ENCODE results near the gene PLXNA4.
A peak's percentile ranks its signal among the peaks of the same experiment; 100 is the strongest.

Gene PLXNA4

DNA sequence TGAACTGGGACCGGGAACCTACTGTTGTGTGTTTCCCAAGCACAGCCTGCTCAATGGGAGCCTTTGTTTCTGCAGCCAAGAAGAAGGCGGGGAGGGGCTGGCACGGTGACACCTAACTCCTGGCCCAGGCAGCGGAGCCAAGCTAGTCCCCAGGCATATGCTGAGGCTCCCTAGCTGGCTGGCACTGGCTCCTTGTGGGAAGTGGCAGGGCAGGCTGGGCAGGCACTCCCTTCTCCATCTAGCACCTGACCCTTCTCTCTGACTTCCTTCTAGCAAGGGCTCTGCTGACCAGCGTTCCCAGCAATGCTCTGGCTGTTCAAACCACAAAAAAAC lies 325.0 kb downstream of the PLXNA4 start:
- DNase-seq = peak; percentile 63

DNA sequence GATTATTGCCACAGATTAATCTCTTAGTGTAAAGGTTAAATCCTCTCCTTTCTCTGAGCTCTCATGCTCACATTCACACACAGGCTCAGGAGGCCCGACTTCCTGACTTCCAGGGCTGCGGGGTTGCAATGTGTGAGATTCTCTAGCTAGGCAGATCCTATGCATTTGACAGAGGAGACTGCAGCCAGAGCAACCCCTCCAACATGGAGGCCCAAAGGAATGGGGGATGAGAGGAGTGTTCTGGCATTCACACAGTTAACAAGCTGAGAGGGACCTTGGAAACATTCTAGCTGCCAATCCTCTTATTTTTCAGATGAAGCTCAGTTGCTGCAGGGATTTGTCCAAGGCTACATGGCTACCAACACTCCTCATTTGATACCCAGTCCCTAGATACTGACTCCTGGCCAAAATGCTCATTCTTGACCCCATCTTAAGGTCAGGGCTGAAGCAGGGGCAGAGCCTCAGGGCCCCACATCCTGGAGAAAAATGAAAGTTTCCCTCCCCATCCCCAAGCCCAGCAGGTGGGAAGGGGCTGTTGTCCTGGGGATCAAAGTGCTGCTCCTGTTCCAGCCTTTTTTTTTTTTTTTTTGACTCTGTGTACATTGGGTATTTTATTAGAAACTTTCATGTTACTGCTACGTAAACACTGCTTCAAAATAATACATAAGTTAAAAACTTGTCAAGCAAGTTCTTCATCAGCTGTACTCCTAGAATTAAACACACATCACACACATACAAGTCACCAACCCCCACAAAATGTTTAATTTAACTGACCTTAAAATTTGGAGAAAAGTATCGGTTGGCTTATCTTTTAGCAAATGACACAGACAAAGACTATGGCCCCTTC lies 325.6 kb downstream of the PLXNA4 start:
- DNase-seq = no peak

DNA sequence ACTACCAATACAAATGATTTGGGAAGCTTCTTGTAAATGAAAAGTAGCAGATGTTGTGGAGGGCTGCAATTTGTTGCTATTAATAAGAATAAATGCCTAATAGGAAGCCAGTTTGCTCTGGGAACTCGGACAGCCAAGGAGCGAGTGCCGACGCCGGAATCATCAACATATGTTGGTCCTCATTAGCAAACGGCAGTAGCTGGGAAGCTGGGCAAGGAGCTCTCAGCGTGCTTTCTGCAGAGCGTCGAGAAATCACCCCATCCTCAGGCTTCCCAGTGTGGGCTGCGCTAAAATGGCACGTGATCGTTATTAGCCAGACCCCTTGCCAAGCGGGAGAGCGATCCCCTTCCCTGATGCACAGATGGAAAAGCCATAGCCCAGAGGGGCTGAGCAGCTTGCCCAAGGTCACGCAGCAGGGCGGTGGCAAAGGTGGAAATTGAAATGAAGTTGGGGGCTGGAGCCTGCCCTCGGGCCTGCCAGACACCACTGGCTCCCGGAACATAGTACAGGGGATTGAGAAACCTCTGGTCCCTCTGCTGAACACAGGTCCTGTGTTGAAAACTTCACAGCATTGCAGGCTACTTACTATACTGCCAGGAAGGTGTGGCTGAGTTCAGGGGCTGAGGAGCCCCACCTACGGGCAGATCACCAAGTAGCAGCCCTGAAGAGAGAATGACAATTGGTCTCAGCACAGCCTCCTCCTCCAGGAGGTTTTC lies 326.9 kb downstream of the PLXNA4 start:
- peak; percentile 17 for DNase-seq

DNA sequence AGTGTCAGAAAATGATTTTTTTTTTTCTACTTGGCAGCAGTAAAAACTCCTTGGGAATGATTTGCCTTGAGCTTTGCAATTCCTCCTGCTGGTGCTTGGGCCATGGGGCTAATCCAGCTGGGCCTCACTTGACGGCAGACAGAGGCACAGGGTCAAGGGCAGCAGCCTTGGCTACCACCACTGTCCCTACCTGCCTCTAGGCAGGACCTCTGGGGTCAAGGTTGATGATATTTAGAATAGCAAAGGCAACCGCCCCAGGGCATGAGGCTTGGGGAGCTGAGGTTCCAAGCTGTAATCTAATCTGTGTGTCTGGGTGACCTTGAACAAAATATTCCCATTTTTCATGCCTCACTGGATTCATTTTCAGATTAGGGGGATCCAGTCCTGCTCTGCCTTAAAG lies 327.4 kb downstream of the PLXNA4 start:
- DNase-seq = no peak

DNA sequence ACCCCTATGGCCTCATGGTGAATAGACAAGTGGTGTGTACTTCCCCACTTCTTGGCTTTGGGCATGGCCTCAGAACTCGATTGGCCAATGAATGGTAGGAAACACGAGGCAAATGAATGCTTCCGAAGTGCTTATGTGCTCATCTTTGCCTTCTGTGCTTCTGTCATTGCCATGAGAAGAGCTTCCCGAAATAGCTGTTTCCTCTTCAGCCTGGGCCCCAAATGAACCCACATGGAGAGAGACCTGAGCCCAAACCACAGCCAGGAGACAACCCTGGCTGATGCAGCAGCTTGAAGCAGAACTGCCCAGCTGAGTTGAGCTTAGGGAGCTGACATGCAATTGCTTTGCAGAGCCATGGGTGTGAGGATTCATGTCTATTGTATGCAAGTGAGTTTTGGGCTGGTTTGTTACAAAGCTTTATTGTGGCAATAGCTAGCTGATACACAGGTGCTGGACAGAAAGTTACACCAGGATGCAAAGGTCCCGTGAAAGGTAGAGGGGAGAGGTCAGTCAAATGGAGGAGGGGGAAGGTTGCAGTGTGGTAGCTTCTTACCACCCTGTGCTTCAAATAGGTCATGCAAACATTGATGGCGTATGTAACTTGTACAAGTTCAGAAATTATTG lies 328.2 kb downstream of the PLXNA4 start:
- no peak for DNase-seq

DNA sequence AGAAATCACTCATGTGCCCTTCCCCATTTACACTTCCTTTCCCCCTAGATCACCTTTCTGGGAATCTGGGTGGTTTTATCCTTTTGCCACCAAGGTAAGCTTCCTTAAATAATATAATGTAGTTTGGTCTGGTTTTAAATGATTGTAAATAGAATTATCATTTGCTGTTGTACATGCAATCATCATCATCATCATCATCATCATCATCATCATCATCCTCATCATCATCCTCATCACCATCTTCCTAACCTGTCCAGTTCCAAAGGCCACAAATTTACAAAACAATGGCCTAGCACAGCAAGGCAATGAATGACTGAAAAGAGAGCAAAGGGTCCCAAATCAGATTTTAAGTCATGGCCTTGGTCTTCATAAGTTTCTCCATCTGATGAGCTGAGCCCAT lies 329.7 kb downstream of the PLXNA4 start:
- no peak for DNase-seq

DNA sequence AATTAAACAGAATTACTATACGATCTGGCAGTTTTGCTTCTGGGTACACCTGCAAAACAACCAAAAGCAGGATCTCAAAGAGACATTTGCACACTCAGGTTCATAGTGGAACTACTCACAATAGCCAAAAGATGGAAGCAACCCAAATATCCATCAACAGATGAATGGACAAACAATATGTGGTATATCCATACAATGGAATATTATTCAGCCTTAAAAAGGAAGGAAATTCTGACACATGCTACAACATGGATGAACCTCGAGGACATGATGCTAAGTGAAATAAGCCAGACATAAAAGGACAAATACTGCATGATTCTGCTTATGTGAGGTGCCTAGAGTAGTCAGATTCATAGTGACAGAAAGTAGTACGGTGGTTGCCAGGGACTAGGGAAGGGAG lies 330.7 kb downstream of the PLXNA4 start:
- DNase-seq = no peak

DNA sequence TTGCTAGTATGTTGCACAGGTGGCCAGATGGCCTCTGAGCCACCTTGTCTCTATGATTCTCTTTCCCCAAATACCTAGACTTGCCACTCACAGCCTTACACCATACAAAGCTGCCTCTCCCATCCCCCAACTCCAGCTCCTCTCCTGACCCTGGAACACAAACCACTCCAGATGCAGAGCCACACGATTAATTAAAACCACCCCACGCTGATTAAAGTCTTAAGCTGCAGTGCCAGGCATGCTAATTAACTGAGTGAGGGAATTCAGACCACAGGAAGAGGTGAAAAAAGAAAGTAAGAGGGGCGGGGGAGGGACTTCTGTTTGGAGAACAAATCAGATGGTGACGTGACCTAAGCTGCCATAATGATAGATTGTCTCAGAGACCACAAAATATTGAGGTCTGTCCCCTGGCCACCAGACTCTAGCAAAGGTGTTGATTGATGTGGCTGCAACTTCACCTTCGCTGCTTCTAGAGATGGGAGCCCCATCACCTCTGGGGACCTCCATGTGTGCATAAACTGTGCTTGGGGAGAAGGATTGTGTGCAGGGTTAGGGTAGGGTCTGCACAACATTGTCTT lies 331.3 kb downstream of the PLXNA4 start:
- DNase-seq = no peak

DNA sequence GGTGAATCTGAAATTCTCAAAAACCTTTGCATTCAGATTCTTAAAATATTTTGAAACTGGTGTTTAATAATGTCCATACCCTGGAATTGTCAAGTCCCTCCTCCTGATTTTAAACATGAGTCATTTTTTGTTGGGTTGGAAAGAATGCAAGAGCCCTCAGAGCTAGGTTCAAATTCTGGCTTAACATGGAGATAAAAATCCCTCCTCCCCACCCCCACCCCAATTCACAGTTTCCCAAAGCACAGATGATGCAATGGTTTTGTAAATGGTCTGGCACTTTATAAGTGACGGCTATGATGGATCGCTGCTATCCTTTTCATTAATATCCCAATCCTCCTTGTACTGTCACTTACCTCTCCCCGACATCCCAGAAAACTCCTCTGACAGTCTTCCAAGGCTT lies 332.8 kb downstream of the PLXNA4 start:
- no peak for DNase-seq

DNA sequence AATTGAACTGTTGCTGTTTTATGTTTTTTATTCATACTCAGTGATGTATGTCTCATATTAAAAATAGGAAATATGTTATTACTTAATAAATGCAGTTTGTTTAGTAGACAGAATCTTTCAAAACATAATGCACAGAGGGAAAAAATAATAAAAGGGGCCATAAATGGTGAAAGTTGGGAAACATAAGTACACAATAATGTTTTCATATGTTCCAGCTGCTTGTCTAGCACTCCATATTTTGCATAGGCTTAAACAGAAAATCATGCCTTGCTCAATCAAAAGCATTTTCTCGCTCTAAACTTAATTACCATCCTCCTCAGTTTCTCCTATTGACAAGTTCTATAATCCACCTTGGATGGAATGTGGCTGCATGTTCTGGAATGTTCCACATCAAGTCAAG lies 333.2 kb downstream of the PLXNA4 start:
- no peak for DNase-seq

DNA sequence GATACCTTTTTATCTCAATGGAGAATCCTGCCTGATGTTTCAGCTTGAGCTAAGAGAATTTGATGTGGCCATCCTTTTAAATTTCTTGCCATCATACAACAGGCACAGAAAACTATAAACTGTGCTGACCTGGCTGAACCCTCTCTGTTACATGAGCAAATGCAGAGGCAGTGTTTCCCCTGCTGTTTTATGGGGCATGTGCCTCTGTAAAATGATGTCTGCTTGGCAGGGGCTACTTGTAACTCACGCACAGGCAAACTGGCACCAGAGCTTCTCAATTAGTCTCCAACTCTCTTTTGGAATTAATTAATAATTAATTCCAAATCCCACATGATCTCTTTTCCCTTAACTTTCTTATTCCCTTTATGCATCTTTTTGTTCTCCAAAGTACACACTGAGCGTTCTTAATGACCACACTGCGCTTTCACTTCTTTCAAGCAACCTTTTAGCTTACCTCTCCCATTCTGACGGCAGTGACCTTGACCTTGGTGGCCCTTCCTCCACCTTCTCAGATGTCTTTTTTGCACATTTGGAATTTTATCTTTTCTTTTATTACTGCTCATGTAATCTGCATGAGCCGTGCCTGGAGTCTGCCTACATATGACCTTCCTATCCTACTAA lies 334.0 kb downstream of the PLXNA4 start:
- no peak for DNase-seq

DNA sequence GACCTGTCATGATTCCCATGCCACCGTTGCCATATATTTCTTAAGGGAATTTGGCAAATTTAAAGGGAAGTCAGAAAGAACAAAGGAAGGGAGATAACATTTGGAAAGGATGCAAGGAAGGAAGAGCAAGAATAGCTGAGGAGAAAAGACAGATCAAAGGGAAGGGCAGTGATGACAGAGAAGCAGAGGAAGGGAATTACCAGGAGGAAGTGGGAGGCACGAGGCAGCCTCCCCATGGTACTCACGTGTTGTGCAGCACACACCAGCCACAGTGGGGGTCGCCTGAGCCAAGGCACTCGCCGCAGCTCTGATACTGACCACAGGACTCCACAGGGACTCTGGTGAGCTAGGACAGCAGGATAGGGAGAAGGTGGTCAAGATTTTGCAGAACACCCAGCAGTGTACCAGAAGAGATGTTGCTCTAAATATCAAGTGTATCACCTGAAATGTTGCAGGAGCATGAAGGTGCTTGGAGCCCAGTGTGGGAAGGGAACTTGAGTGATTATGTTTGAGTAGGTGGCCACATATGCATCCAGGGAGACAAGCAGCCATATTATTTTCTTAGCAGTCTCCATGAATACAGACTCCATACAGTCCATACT lies 335.3 kb downstream of the PLXNA4 start:
- no peak for DNase-seq

DNA sequence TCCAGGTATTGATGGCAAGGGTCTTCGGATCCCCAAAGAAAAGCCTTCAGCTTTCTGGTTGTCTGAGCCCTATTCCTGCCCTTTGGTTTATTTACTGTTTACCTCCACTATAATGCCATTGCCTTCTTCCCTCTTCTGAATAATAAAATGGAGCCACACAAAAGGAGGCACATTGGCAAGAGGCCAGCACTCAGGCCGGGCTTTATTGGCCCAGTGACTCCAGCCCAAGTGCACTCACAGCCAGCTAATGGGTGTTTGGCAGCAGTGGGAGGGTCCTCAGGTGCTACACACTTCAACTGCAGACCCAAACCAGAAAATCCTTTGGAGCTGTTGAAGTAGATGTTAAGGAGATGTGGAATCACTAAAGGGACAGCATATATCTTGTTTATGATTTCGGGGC lies 336.0 kb downstream of the PLXNA4 start:
- peak; percentile 50 for DNase-seq

DNA sequence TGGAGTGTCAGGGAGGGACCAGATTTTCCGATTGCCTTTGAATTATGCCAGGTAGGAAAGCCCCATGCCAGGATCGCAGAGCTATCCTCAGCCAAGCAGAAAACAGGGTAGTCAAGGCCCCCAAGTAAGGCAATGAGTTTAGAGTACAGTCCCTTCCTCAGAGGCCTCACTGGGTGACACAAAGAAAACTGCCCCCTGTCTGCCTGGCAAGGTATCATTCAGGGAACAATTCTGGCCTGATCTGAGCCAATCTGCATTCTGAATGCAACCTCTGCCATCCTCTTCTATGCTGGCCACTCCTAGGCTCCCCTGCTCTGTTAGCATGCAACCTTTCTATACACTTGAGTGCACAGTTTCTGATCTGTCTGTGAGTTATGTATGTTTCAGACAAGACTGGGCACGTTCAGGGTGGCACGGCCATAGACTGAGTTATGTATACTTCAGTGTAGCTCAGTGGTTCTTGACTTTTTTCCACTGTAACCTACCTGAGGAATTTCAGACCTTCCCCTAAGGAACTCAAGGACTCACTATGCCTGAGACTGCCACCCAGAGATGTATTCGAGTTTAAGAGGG lies 336.8 kb downstream of the PLXNA4 start:
- peak; percentile 40 for DNase-seq

DNA sequence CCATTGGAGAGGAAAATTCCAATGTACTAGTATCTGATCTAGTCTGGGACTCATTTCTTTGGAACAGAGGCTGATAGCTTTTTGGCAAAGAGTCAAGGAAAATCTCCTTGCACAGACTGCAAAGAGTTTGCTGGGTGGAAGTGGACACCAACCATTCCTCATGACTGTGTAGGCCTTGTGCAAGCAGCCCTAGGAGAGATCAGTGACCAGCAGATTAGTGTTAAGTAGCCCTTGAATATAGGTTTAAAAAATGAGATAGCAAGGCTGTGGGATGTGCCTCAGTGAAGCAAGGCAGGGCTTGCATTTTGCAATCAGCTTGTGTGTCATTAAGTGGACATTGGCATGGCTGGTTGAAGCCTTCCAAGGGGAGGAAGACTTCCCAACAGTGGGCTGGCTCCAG lies 341.6 kb downstream of the PLXNA4 start:
- DNase-seq = no peak

DNA sequence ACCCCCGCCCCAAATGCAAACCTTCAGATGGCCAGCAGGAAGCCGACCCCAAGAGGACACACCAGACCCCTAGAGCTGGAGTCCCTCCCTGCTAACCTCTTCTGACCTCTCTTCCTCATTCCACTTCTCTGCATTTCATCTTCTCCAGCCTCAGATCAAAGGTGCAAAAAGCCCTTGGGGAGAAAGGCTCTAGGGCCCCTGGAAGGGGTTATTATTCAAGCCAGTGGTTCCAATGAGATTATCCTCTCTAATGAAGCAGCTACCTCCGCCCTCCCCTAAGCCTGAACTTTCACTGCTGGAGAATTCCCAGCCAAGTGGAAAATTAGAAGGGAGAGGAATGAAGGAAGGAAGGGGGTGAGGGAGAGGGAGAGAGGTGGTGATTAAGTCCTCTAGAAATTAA lies 343.9 kb downstream of the PLXNA4 start:
- no peak for DNase-seq

DNA sequence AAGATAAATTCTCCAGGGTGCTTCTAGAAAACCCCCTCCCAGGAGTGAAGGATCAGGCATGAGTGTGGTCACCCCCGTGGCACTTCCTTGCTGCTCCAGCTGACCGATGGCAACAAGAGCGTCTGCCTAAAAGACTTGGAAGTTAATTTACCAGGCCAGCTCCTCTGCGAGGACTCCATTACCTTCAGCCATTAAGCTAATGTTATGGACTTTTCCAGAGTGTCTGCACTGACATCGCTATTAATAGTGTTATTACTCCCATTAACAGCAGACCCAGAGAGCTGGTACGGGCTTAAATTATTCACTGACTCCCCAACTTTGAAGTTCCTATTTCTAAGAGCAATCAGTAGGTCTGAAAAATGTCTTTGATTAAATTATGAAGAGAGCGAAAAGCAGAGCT lies 345.8 kb downstream of the PLXNA4 start:
- DNase-seq = no peak

DNA sequence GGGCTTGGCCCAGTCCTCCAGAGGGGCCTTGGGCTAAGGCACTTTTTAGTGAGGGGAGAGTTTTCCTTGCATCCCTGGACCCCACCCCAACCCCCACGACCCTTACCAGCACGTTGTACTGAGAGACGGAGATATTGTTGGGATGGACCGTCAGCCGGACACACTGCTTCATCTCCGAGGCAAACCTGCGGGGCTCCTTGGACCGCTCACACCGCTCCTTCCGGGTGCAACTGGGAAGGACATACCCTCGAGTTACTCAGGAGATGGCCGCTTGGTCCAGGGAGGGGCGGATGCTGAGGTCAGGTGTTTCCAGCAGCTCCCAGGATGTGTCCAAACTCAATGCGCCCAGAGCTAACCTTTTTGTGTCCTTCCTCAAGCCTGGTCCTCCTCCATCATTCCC lies 348.0 kb downstream of the PLXNA4 start:
- no peak for DNase-seq

DNA sequence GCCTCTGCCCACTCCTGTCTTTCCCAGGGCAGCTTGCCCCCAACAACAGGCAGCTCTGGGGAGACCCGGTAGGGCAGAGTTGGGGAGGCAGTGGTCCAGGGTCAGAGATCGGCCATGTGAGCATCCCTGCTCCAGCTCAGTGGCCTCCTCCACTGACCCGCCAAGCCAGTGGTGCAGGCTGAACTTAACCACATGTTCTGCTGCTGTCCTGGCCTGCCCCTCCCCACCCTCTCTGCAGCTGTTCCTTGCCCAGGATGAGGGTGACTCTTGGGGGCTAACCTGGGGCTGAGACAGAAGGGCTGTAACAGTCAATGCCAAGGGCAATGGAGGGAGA lies 349.3 kb downstream of the PLXNA4 start:
- no peak for DNase-seq

DNA sequence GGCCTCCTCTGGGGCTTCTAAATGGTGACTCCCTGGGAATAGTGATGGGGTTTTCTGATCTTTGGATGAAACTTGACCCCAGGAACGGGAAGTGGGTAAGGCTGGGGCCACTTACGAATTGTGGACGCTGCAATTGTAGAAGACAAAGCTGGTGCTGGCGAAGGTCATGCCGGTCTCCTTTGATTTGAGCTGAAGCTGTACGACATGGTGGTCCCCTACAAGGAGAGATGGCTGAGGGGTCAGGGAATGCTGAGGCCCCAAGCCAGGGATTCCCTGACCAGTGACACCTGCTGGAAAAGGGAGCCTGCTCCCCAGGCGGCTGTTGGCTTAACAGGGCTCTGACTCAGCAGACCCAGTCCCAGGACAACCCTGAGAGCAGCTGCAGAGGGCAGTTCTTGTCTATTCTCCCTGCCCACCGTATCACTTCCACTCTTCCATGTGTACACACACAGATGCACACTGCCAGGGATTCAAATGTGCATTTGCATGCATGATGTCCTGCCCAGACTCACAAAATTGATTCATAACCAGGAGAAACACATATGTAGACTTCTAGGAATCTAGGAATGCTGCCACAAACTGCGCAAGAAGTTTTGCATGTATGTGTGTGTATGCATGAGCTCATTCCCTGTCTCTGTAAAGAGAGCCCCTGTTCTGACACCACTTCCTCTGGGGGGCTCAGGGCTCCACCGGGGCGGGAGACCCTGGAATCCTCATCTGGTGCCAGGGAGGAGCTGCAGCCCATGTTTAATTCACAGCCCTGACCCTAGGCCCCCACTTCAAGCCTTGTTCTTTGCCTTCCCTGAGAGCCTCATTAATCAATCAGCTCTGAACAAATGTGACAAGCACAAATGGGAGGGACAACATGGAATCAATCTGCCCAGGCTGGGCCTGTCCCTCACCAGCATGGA lies 350.0 kb downstream of the PLXNA4 start:
- DNase-seq = no peak

DNA sequence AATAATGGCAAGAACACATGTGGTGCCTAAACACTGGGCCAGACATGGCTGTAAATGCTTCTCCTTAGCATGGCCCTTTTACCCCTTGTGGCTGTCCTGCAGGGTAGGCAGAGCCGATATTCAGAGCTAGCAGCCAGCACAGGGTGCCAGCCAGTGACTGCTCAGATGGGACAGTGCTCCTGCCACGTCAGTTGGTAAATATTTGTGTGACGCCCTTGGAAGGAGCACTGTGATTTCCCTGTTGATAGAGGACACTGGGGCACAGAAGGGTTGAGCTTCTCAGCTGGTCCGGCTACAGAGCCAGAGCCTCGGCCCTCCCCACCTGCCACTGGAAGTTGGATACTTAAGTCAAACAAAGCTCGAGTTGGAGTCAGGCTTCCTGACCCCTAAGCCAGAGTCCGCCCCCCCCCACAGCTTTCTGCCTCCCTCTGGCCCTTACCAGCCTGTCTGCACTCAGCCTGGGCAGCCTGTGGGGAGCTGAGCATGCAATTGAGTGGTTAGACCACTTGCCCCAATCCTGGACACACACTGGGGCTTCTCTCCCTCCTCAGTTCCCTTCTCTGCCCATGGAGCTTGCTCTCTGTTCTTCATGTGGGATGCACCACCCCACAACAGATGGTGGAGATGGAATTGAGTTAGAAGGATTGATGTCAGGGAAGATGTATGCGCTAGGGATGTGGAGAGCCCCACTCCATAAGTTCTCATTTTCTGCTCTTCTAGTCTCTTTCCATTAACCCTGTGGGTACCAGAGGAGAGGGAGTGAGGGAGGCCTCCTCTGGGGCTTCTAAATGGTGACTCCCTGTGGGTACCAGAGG lies 350.8 kb downstream of the PLXNA4 start:
- no peak for DNase-seq
